ENCODE measurements around the gene OSBPL6.

GRCh38 chr2:178195390-178196166, 1.3 kb downstream of the OSBPL6 start:
- TF ChIP-seq CTCF (IDR thresholded peaks at IDR 0.05 in 4 of 5, conservative IDR thresholded peaks at IDR 0.05 in 1 of 5), result no peak
- no peak for TF ChIP-seq POLR2A (IDR thresholded peaks at IDR 0.05)

Measured in gastrocnemius medialis (tissue), 4 donors.